K562 (cell line): Measurements from ENCODE around the gene SPDYA. TPM values are rescaled to one million over a fixed set of nuclear protein-coding genes. Genes with fewer than 3 reads are reported as not detected.
A peak's percentile ranks its signal among the peaks of the same experiment; 100 is the strongest.

Experiments used
- ATAC-seq: fragments of 200-7000 bp; cut with Tn5 transposase; 3 replicates; pipeline ENCODE4 v1.9.1; 2020; ENCODE audit warnings: moderate library complexity
- BruUV-seq: library from RNA; stranded (reverse); fragments of 400-500 nt; replicated peaks from 2 replicates; lab custom pipeline; 2021; lab: Mats Ljungman, UMichigan
- CTCF ChIA-PET: fragments of 300-600 bp; formaldehyde crosslinking; extraction: SDS; loops from one replicate; lab custom pipeline; 2021; ENCODE audit warnings: low intra/inter-chr PET ratio; lab: Yijun Ruan, JAX
- POLR2A ChIA-PET: fragments of 300-600, 350-650 bp; sonication (Branson Sonifier 250); formaldehyde crosslinking; extraction: SDS; loops from one replicate; lab custom pipeline; 2021; ENCODE audit warnings: antibody characterized with exemption, inconsistent platforms; lab: Yijun Ruan, JAX
- DNase-seq, 4 experiments: peaks; one replicate each; pipeline versions ENCODE4 v3.0.0 to v3.0.0-alpha.2; 2011 to 2018; ENCODE audit warnings: low spot score in 3 of 4, mixed read lengths in 3 of 4; ENCODE audit errors: extremely low read depth in 1 of 4
- FAIRE-seq: peaks from 2 replicates; lab custom pipeline; 2011; peaks lifted over from hg19 to GRCh38; lab: Jason Lieb, UNC
- H2AFZ ChIP-seq: 2 replicates; pipeline ENCODE4 v1.6.0; 2011; ENCODE audit warnings: low read depth, low read length, control low read depth, inconsistent platforms
- H3K27ac ChIP-seq: fragments of 200-600 bp; 3 replicates; pipeline ENCODE4 v1.8.0; 2011; ENCODE audit warnings: low read depth, mild to moderate bottlenecking, control low read depth, inconsistent platforms, low read length, moderate library complexity, mixed read lengths; ENCODE audit errors: extremely low read depth
- H3K27me3 ChIP-seq, 2 experiments: fragments of 300-600 bp in 1 of 2; 2 replicates in 1 of 2; 3 replicates in 1 of 2; pipeline versions ENCODE4 v1.6.0 to v1.8.0; 2011; ENCODE audit warnings: inconsistent platforms in 2 of 2, low read length in 2 of 2, mild to moderate bottlenecking in 1 of 2, mixed read lengths in 1 of 2, moderate library complexity in 1 of 2; ENCODE audit not compliant: control insufficient read depth in 2 of 2, insufficient read depth in 2 of 2
- H3K36me3 ChIP-seq: fragments of 300-600 bp; 3 replicates; pipeline ENCODE4 v1.8.0; 2011; ENCODE audit warnings: mild to moderate bottlenecking, low read length, inconsistent platforms; ENCODE audit not compliant: control insufficient read depth, insufficient read depth
- H3K4me1 ChIP-seq, 2 experiments: fragments of 200-600 bp in 1 of 2; replicated peaks in 1 of 2; 2 replicates in 1 of 2; 3 replicates in 1 of 2; pipeline versions ENCODE4 v1.5.1 to v1.8.0; 2011; ENCODE audit warnings: inconsistent platforms in 2 of 2, low read length in 2 of 2, mild to moderate bottlenecking in 1 of 2, mixed read lengths in 1 of 2, moderate library complexity in 1 of 2; ENCODE audit not compliant: control insufficient read depth in 2 of 2, insufficient read depth in 2 of 2
- H3K4me2 ChIP-seq: 2 replicates; pipeline ENCODE4 v1.6.1; 2011; ENCODE audit warnings: low read length, control low read depth, inconsistent platforms, mixed read lengths; ENCODE audit not compliant: insufficient read depth
- H3K4me3 ChIP-seq: fragments of 200-600 bp; sonication (generic), shearing (Covaris generic); 2 replicates; pipeline ENCODE4 v1.5.1; 2016; ENCODE audit warnings: control low read depth, inconsistent platforms
- H3K79me2 ChIP-seq: fragments of 200-600 bp; 3 replicates; pipeline ENCODE4 v1.8.0; 2011; ENCODE audit warnings: low read length, inconsistent platforms; ENCODE audit not compliant: control insufficient read depth, insufficient read depth
- H3K9ac ChIP-seq, 2 experiments: 2 replicates each; pipeline versions ENCODE4 v1.6.0 to v1.6.1; 2011; ENCODE audit warnings: low read depth in 2 of 2, low read length in 2 of 2, control low read depth in 1 of 2, inconsistent platforms in 1 of 2, mild to moderate bottlenecking in 1 of 2, mixed read lengths in 1 of 2; ENCODE audit not compliant: insufficient read depth in 1 of 2
- H3K9me1 ChIP-seq: one replicate; pipeline ENCODE4 v1.6.0; 2011; ENCODE audit warnings: inconsistent platforms, mild to moderate bottlenecking, low read length, moderate library complexity; ENCODE audit not compliant: control insufficient read depth, insufficient read depth
- H3K9me3 ChIP-seq: replicated peaks from 2 replicates; pipeline ENCODE4 v1.5.1; 2011; ENCODE audit warnings: low read depth, low read length, inconsistent platforms; ENCODE audit not compliant: control insufficient read depth, insufficient read depth
- H4K20me1 ChIP-seq: replicated peaks from 2 replicates; pipeline ENCODE4 v1.6.1; 2011; ENCODE audit warnings: low read length, inconsistent platforms, mixed read lengths; ENCODE audit not compliant: control insufficient read depth, insufficient read depth
- ARID2 ChIP-seq: fragments of 450-650 bp; IDR thresholded peaks from 2 replicates; pipeline ENCODE4 v1.6.1; 2017; ENCODE audit warnings: antibody characterized with exemption, mild to moderate bottlenecking
- BCOR ChIP-seq: fragments of 450-650 bp; IDR thresholded peaks from 2 replicates; pipeline ENCODE4 v1.6.1; 2016
- C11orf30 ChIP-seq: fragments of 450-650 bp; IDR thresholded peaks from 2 replicates; pipeline ENCODE4 v1.6.1; 2016; ENCODE audit warnings: low read depth, mild to moderate bottlenecking
- CBX8 ChIP-seq: fragments of 200-600 bp; sonication (generic); IDR thresholded peaks from 2 replicates; pipeline ENCODE4 v1.6.1; 2012; ENCODE audit warnings: borderline replicate concordance, mixed run types, low read depth, mild to moderate bottlenecking, moderate library complexity, mixed read lengths, low read length, control low read depth, inconsistent platforms; ENCODE audit not compliant: poor library complexity, severe bottlenecking; ENCODE audit errors: extremely low read depth
- ERF ChIP-seq: fragments of 450-650 bp; formaldehyde crosslinking; IDR thresholded peaks from 2 replicates; pipeline ENCODE4 v1.4.0; 2020; ENCODE audit warnings: mild to moderate bottlenecking, mixed read lengths
- PRPF4 ChIP-seq: fragments of 200-400 bp; formaldehyde crosslinking; IDR thresholded peaks from one replicate; pipeline ENCODE4 v1.6.1; 2017; ENCODE audit warnings: low read length, low read depth, mild to moderate bottlenecking; ENCODE audit not compliant: insufficient read depth, poor library complexity, severe bottlenecking
- SRF ChIP-seq, 2 experiments: fragments of 250-450, 450-650 bp in 1 of 2; sonication (Bioruptor Pico) in 1 of 2; sonication (generic) in 1 of 2; formaldehyde crosslinking; IDR thresholded peaks; 2 replicates each; pipeline versions ENCODE4 v1.5.0 to v1.5.1; 2020 to 2022; ENCODE audit warnings: mild to moderate bottlenecking in 1 of 2, missing genetic modification reagents in 1 of 2
- SRSF3 ChIP-seq: fragments of 200-400 bp; formaldehyde crosslinking; IDR thresholded peaks from 2 replicates; pipeline ENCODE4 v1.6.1; 2016; ENCODE audit warnings: mild to moderate bottlenecking, low read length, moderate library complexity; ENCODE audit not compliant: insufficient read depth
- ZEB2 ChIP-seq: fragments of 450-650 bp; IDR thresholded peaks from 2 replicates; pipeline ENCODE4 v1.6.1; 2016
- WGBS: fragments of 100-300 bp; shearing (Covaris generic); methylation state at CpG from one replicate; pipeline ENCODE4 v1.1.6; 2016; ENCODE audit warnings: low coverage, mixed read lengths; ENCODE audit not compliant: insufficient coverage; ENCODE audit errors: missing lambda C conversion rate; 5-methylcytosine and 5-hydroxymethylcytosine counted together
- in situ Hi-C: fragments of 300-500 bp; cut with MboI; formaldehyde crosslinking; loops from 4 replicates; pipeline ENCODE4 v1.15.0; 2018; ENCODE audit warnings: inconsistent platforms, mixed read lengths
- intact Hi-C: fragments of 100-400 bp; cut with micrococcal nuclease; formaldehyde crosslinking; loops from 2 replicates; pipeline ENCODE4 v1.14.2; 2022
- polyA plus RNA-seq, 8 experiments: library from polyadenylated mRNA; depleted of rRNA in 4 of 8; stranded (reverse) in 5 of 8; unstranded in 3 of 8; fragments of >200 nt; fragmentation: Nextera tagmentation in 2 of 8; fragmentation: Illumina TruSeq in 1 of 8; extraction: Ambion mirVana in 2 of 8; extraction: Trizol in 1 of 8; gene quantifications; 2 replicates each; pipeline versions ENCODE4 v1.2.1 to v1.2.3, GENCODE V29; 2011 to 2014; ENCODE audit warnings: inconsistent platforms in 1 of 8, missing spikeins in 1 of 8
- total RNA-seq, 7 experiments: library from RNA; depleted of rRNA in 6 of 7; stranded (reverse); fragments of >200 nt in 6 of 7; fragmentation: Illumina TruSeq in 2 of 7; extraction: Trizol in 2 of 7; gene quantifications; 2 replicates each; pipeline versions ENCODE4 v1.2.1 to v1.2.3, GENCODE V29; 2011 to 2021; ENCODE audit warnings: low replicate concordance in 1 of 7
- TF ChIP-seq, protein P1 (sequence below): fragments of 250-450 bp; sonication (Bioruptor Pico); IDR thresholded peaks from 2 replicates; pipeline ENCODE4 v1.4.0; 2020
- TF ChIP-seq, protein P2 (sequence below): fragments of 450-650 bp; IDR thresholded peaks from 2 replicates; pipeline ENCODE4 v1.7.1; 2018; ENCODE audit warnings: mild to moderate bottlenecking, low read depth; ENCODE audit not compliant: partially characterized antibody
- TF ChIP-seq, protein P3 (sequence below): fragments of 450-650 bp; formaldehyde crosslinking; IDR thresholded peaks from 2 replicates; pipeline ENCODE4 v1.4.0; 2020; ENCODE audit warnings: mild to moderate bottlenecking, mixed read lengths
- TF ChIP-seq, protein P4 (sequence below): fragments of 250-450 bp; sonication (Bioruptor Pico); IDR thresholded peaks from 2 replicates; pipeline ENCODE4 v1.5.0; 2020; ENCODE audit warnings: mild to moderate bottlenecking

Gene SPDYA
- total and polyA plus RNA-seq, 9 of the 15 experiments (the other 6 are each of a cell fraction or from before 2014, with no cell fraction given), result 0.05 to 1.6 (median 0.30) TPM; not detected in 1

DNA sequence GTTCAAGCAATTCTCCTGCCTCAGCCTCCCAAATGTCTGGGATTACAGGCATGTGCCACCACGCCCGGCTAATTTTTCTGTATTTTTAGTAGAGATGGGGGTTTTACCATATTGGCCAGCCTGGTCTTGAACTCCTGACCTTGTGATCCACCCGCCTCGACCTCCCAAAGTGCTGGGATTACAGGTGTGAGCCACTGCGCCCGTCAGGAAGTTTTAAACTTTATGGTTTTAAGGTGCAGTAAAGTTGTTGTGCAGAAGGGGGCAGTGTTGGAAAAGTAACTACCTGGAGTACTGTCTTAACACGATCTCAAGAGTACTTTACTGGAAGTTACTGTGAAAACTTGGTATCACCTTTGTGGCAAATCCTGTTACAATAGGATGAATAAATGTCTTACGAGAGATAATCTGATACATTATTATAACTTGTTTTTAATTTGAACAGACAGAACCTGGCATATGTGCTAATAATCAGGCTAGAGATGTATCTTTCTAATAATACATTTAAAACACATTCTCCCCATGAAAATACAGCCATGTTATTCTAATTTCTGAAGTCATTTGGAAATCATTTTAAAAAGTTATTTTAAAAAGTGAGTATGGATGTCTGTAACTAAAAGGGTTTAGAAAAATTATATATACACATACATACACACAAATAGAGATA is 10.8 kb downstream of the SPDYA start:
- CTCF ChIA-PET, result interaction anchor here (0.5 to 2.2 kb wide), 6 partner anchors 9 to 375 kb away, joined by 3 to 18 read pairs (median 9); no protein-coding TSS in a partner anchor
- TF ChIP-seq C11orf30, result no peak
- TF ChIP-seq, protein P1, sequence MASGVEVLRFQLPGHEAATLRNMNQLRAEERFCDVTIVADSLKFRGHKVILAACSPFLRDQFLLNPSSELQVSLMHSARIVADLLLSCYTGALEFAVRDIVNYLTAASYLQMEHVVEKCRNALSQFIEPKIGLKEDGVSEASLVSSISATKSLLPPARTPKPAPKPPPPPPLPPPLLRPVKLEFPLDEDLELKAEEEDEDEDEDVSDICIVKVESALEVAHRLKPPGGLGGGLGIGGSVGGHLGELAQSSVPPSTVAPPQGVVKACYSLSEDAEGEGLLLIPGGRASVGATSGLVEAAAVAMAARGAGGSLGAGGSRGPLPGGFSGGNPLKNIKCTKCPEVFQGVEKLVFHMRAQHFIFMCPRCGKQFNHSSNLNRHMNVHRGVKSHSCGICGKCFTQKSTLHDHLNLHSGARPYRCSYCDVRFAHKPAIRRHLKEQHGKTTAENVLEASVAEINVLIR (CRISPR knock-in tag), result no peak
- TF ChIP-seq, protein P2, sequence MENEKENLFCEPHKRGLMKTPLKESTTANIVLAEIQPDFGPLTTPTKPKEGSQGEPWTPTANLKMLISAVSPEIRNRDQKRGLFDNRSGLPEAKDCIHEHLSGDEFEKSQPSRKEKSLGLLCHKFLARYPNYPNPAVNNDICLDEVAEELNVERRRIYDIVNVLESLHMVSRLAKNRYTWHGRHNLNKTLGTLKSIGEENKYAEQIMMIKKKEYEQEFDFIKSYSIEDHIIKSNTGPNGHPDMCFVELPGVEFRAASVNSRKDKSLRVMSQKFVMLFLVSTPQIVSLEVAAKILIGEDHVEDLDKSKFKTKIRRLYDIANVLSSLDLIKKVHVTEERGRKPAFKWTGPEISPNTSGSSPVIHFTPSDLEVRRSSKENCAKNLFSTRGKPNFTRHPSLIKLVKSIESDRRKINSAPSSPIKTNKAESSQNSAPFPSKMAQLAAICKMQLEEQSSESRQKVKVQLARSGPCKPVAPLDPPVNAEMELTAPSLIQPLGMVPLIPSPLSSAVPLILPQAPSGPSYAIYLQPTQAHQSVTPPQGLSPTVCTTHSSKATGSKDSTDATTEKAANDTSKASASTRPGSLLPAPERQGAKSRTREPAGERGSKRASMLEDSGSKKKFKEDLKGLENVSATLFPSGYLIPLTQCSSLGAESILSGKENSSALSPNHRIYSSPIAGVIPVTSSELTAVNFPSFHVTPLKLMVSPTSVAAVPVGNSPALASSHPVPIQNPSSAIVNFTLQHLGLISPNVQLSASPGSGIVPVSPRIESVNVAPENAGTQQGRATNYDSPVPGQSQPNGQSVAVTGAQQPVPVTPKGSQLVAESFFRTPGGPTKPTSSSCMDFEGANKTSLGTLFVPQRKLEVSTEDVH, result no peak
- no peak for TF ChIP-seq CBX8
- TF ChIP-seq ARID2, result peak; percentile 59; the same call in 1 of the 2 replicates
- peak; percentile 77 for TF ChIP-seq BCOR
- TF ChIP-seq ERF (CRISPR knock-in tag), result no peak
- no peak for TF ChIP-seq SRSF3
- TF ChIP-seq, protein P3, sequence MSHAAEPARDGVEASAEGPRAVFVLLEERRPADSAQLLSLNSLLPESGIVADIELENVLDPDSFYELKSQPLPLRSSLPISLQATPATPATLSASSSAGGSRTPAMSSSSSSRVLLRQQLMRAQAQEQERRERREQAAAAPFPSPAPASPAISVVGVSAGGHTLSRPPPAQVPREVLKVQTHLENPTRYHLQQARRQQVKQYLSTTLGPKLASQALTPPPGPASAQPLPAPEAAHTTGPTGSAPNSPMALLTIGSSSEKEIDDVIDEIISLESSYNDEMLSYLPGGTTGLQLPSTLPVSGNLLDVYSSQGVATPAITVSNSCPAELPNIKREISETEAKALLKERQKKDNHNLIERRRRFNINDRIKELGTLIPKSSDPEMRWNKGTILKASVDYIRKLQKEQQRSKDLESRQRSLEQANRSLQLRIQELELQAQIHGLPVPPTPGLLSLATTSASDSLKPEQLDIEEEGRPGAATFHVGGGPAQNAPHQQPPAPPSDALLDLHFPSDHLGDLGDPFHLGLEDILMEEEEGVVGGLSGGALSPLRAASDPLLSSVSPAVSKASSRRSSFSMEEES (CRISPR knock-in tag), result no peak
- TF ChIP-seq, protein P4, sequence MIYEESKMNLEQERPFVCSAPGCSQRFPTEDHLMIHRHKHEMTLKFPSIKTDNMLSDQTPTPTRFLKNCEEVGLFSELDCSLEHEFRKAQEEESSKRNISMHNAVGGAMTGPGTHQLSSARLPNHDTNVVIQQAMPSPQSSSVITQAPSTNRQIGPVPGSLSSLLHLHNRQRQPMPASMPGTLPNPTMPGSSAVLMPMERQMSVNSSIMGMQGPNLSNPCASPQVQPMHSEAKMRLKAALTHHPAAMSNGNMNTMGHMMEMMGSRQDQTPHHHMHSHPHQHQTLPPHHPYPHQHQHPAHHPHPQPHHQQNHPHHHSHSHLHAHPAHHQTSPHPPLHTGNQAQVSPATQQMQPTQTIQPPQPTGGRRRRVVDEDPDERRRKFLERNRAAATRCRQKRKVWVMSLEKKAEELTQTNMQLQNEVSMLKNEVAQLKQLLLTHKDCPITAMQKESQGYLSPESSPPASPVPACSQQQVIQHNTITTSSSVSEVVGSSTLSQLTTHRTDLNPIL, result no peak
- TF ChIP-seq PRPF4, result no peak
- TF ChIP-seq SRF (CRISPR knock-in tag; IDR thresholded peaks at IDR 0.05), result no peak
- 0 out of 2 replicates have a peak, but pooled peaks have one; percentile 18 for TF ChIP-seq ZEB2

More for the DNA sequence above, 10.8 kb downstream of the SPDYA start:
- Histone ChIP-seq H2AFZ (no peak overlapping the region), H3K79me2 (no peaks in the 10 kb centered on the region), H3K36me3 (no peaks in the 10 kb centered on the region), H3K4me1 (no peaks in the 10 kb centered on the region), H4K20me1 (no peaks in the 10 kb centered on the region), H3K9me3 (no peaks in the 10 kb centered on the region), H3K4me3 (no peak overlapping the region), H3K9me1 (no peaks in the 10 kb centered on the region), H3K27me3 (no peaks in the 10 kb centered on the region; a peak in 1 of 5 replicates), H3K9ac (no peak overlapping the region), H3K4me2 (no peak overlapping the region), H3K27ac (no peak overlapping the region)
- POLR2A ChIA-PET, result interaction anchor here (1.2 kb wide), 1 partner anchor 128 kb away, joined by 6 read pairs; no protein-coding TSS in a partner anchor
- intact Hi-C loops (loop anchor here (1.0 to 2.0 kb wide), 2 partner anchors 131 to 375 kb away; no protein-coding TSS in a partner anchor), in situ Hi-C loops (loop anchor here (5.0 kb wide), 1 partner anchor 136 kb away; no protein-coding TSS in a partner anchor)
- FAIRE-seq (peak; percentile 82), ATAC-seq (peak; percentile 94), DNase-seq (peak; percentile 36 to 74 (median 44))
- 1% methylated on average over 6 of the region's 8 CpGs for WGBS
- no TSS peak for BruUV-seq
